Loucy (cell line): ENCODE data around the gene CP.
"Not testable (repeated sequence)": the region's sequence is repeated elsewhere in the genome, so short reads cannot be mapped to it uniquely, and the experiment has no call there.

Experiments
- H2AFZ ChIP-seq: fragments of 200-600 bp; sonication (generic); 2 replicates; pipeline ENCODE4 v1.6.0; 2016; ENCODE audit warnings: antibody characterized with exemption, mild to moderate bottlenecking, low read length, moderate library complexity
- H3F3A ChIP-seq: fragments of 200-600 bp; 2 replicates; pipeline ENCODE4 v1.6.0; 2016; ENCODE audit warnings: antibody characterized with exemption, low read depth, mild to moderate bottlenecking
- H3K27me3 ChIP-seq: fragments of 200-600 bp; sonication (generic); 2 replicates; pipeline ENCODE4 v1.6.1; 2014; ENCODE audit warnings: low read length, mild to moderate bottlenecking; ENCODE audit not compliant: insufficient read depth, poor library complexity, severe bottlenecking
- H3K36me3 ChIP-seq: fragments of 200-600 bp; sonication (generic); 2 replicates; pipeline ENCODE4 v1.6.1; 2016; ENCODE audit warnings: low read length; ENCODE audit not compliant: insufficient read depth
- H3K4me1 ChIP-seq: fragments of 200-600 bp; sonication (generic); 2 replicates; pipeline ENCODE4 v1.5.1; 2014; ENCODE audit warnings: low read length, mild to moderate bottlenecking; ENCODE audit not compliant: insufficient read depth, poor library complexity, severe bottlenecking
- H3K4me2 ChIP-seq: fragments of 200-600 bp; sonication (generic); 2 replicates; pipeline ENCODE4 v1.6.0; 2014; ENCODE audit warnings: antibody characterized with exemption, low read length, low read depth, mild to moderate bottlenecking; ENCODE audit not compliant: poor library complexity, severe bottlenecking
- H3K4me3 ChIP-seq: fragments of 200-600 bp; sonication (generic); 2 replicates; pipeline ENCODE4 v1.5.1; 2014; ENCODE audit warnings: low read length, mild to moderate bottlenecking, mixed read lengths; ENCODE audit not compliant: poor library complexity, severe bottlenecking
- H3K79me2 ChIP-seq: fragments of 200-600 bp; sonication (generic); 2 replicates; pipeline ENCODE4 v1.6.1; 2014; ENCODE audit warnings: low read length; ENCODE audit not compliant: insufficient read depth
- H3K9ac ChIP-seq: fragments of 200-600 bp; sonication (generic); 2 replicates; pipeline ENCODE4 v1.6.0; 2014; ENCODE audit warnings: mild to moderate bottlenecking, low read depth, low read length, moderate library complexity; ENCODE audit not compliant: poor library complexity, severe bottlenecking
- H3K9me2 ChIP-seq: fragments of 200-600 bp; sonication (generic); replicated peaks from 2 replicates; pipeline ENCODE4 v1.6.1; 2016; ENCODE audit warnings: low read depth, low read length, mixed read lengths
- H3K9me3 ChIP-seq: fragments of 200-600 bp; sonication (generic); 2 replicates; pipeline ENCODE4 v1.6.1; 2014; ENCODE audit warnings: mild to moderate bottlenecking, antibody characterized with exemption, low read length, low read depth; ENCODE audit not compliant: insufficient read depth
- H4K20me1 ChIP-seq: fragments of 200-600 bp; sonication (generic); 2 replicates; pipeline ENCODE4 v1.6.0; 2014; ENCODE audit warnings: antibody characterized with exemption, low read length, mild to moderate bottlenecking; ENCODE audit not compliant: insufficient read depth, poor library complexity, severe bottlenecking
- EZH2phosphoT487 ChIP-seq: fragments of 200-600 bp; IDR thresholded peaks from 2 replicates; pipeline ENCODE4 v1.6.1; 2018; ENCODE audit warnings: antibody characterized with exemption, mild to moderate bottlenecking, moderate library complexity, borderline replicate concordance
- TF ChIP-seq, protein P1 (sequence below): fragments of 200-600 bp; sonication (generic); conservative IDR thresholded peaks from 2 replicates; pipeline ENCODE4 v1.5.1; 2014; ENCODE audit warnings: mild to moderate bottlenecking, antibody characterized with exemption, low read length

Gene CP

GRCh38 chr3:149198611-149199010 lies 23.0 kb downstream of the CP start:
- no peak overlapping the region for H3K4me3 ChIP-seq
- no peak overlapping the region for H2AFZ ChIP-seq
- no peaks in the 10 kb centered on the region for H3K27me3 ChIP-seq
- H3K36me3 ChIP-seq, result no peaks in the 10 kb centered on the region
- H3F3A ChIP-seq, result no peaks in the 10 kb centered on the region
- H3K9me3 ChIP-seq, result no peaks in the 10 kb centered on the region
- peaks cover 17% of the 10 kb centered on the region for H3K4me1 ChIP-seq
- no peak overlapping the region for H3K9ac ChIP-seq
- H3K79me2 ChIP-seq, result no peaks in the 10 kb centered on the region
- no peak overlapping the region for H3K4me2 ChIP-seq
- no peaks in the 10 kb centered on the region for H3K9me2 ChIP-seq
- no peak for TF ChIP-seq EZH2phosphoT487
- H4K20me1 ChIP-seq, result no peaks in the 10 kb centered on the region

GRCh38 chr3:149197669-149198068 lies 24.0 kb downstream of the CP start:
- H3K4me2 ChIP-seq, result no peak overlapping the region
- no peaks in the 10 kb centered on the region for H4K20me1 ChIP-seq

GRCh38 chr3:149196805-149197592 lies 24.6 kb downstream of the CP start:
- not testable (repeated sequence) for H3F3A ChIP-seq, H3K9me2 ChIP-seq, H3K4me2 ChIP-seq, H3K79me2 ChIP-seq, H2AFZ ChIP-seq, H3K36me3 ChIP-seq, H3K9me3 ChIP-seq, H3K4me3 ChIP-seq, H3K9ac ChIP-seq, H4K20me1 ChIP-seq, H3K27me3 ChIP-seq
- peaks cover 13% of the 10 kb centered on the region for H3K4me1 ChIP-seq

More at GRCh38 chr3:149197669-149198068, 24.0 kb downstream of the CP start:
- no peaks in the 10 kb centered on the region for H3K27me3 ChIP-seq
- no peaks in the 10 kb centered on the region for H3K36me3 ChIP-seq
- no peaks in the 10 kb centered on the region for H3K79me2 ChIP-seq
- no peaks in the 10 kb centered on the region for H3F3A ChIP-seq
- no peak overlapping the region for H2AFZ ChIP-seq
- H3K9ac ChIP-seq, result no peak overlapping the region
- no peaks in the 10 kb centered on the region for H3K9me3 ChIP-seq
- no peaks in the 10 kb centered on the region for H3K9me2 ChIP-seq
- peaks cover 13% of the 10 kb centered on the region for H3K4me1 ChIP-seq
- no peak overlapping the region for H3K4me3 ChIP-seq
- no peak for TF ChIP-seq EZH2phosphoT487
- TF ChIP-seq, protein P1, sequence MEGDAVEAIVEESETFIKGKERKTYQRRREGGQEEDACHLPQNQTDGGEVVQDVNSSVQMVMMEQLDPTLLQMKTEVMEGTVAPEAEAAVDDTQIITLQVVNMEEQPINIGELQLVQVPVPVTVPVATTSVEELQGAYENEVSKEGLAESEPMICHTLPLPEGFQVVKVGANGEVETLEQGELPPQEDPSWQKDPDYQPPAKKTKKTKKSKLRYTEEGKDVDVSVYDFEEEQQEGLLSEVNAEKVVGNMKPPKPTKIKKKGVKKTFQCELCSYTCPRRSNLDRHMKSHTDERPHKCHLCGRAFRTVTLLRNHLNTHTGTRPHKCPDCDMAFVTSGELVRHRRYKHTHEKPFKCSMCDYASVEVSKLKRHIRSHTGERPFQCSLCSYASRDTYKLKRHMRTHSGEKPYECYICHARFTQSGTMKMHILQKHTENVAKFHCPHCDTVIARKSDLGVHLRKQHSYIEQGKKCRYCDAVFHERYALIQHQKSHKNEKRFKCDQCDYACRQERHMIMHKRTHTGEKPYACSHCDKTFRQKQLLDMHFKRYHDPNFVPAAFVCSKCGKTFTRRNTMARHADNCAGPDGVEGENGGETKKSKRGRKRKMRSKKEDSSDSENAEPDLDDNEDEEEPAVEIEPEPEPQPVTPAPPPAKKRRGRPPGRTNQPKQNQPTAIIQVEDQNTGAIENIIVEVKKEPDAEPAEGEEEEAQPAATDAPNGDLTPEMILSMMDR, result no peak

DNA sequence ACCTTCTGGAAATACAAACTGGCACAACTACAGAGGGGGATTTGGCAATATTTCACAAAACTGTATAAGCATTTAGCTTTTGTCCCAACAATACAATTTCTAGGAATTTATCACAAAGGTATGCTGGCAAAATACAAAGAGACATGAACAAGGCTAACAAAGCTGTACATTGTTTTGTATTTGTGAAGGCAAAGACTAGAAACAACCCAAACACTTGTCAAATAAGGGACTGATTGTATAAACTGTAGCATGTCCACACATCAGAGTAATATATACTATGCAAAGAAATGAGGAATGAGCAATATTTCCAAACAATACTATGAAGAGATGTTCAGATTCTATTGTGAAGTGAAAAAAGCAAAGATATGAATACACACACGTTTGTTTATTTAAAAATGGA lies 26.4 kb downstream of the CP start:
- Histone ChIP-seq H3K9ac (no peak overlapping the region), H3K9me2 (no peaks in the 10 kb centered on the region), H3K27me3 (no peaks in the 10 kb centered on the region), H3K36me3 (no peaks in the 10 kb centered on the region), H2AFZ (no peak overlapping the region), H4K20me1 (no peaks in the 10 kb centered on the region), H3K79me2 (no peaks in the 10 kb centered on the region), H3F3A (no peaks in the 10 kb centered on the region), H3K9me3 (no peaks in the 10 kb centered on the region), H3K4me3 (no peak overlapping the region), H3K4me1 (peaks cover 13% of the 10 kb centered on the region), H3K4me2 (no peak overlapping the region)
- TF ChIP-seq, protein P1, result no peak
- no peak for TF ChIP-seq EZH2phosphoT487
